Mesendoderm (in vitro differentiated cells): ENCODE data around the gene OTOGL. TPM values are rescaled to one million over a fixed set of nuclear protein-coding genes. Genes with fewer than 3 reads are reported as not detected.

Source experiments
- small RNA-seq: library from polyadenylated mRNA; stranded (forward); fragments of <200 nt; extraction: miRNeasy Mini kit (QIAGEN cat#:217004); gene quantifications from one replicate; pipeline ENCODE3, GENCODE V24; 2013; ENCODE audit not compliant: insufficient read depth

Gene OTOGL

Small RNA genes within 50 kb of the gene (small RNA-seq; reads per million reads assigned to genes)
- not detected for gene RN7SKP261
- gene RNU7-106P = not detected
